ENCODE results near the gene APC. TPM values are rescaled to one million over a fixed set of nuclear protein-coding genes. Genes with fewer than 3 reads are reported as not detected.

The APC gene
- total and polyA plus RNA-seq, 2 of the 8 experiments (the other 6 are each of a cell fraction or from before 2014, with no cell fraction given): 6.8 to 41.9 TPM

- Histone ChIP-seq H3K14ac (ENCODE audit: insufficient read length) (no peak overlapping the region), H2BK20ac (ENCODE audit: low read length) (no peak overlapping the region), H4K8ac (ENCODE audit: extremely low read depth, insufficient read depth, low read length) (no peak overlapping the region), H2BK120ac (replicated peaks; ENCODE audit: low read depth, low read length) (no peak overlapping the region), H2BK12ac (ENCODE audit: low read depth, low read length) (no peak overlapping the region), H3K9ac (replicated peaks in 1 of 4; ENCODE audit: extremely low read depth in 1 of 4, low read depth in 3 of 4, low read length in 3 of 4) (no peak overlapping the region), H3K4me1 (replicated peaks in 1 of 4; ENCODE audit: control insufficient read depth in 3 of 4, insufficient read depth in 4 of 4, low read length in 3 of 4) (peaks cover 0 to 6% (median 3%) of the 10 kb centered on the region in 4 experiments; a peak in 2 of 7 replicates), H3K36me3 (ENCODE audit: control insufficient read depth in 2 of 4, insufficient read depth in 4 of 4, low read length in 3 of 4) (no peaks in the 10 kb centered on the region; a peak in 1 of 8 replicates), H3K4ac (replicated peaks; ENCODE audit: insufficient read length, low read depth, low read length) (no peak overlapping the region), H3K4me2 (ENCODE audit: insufficient read depth in 1 of 2, low read depth in 2 of 2, low read length in 2 of 2) (no peak overlapping the region), H3K56ac (replicated peaks; ENCODE audit: insufficient read length, low read depth, low read length) (no peak overlapping the region), H3K18ac (ENCODE audit: extremely low read depth, low read length) (no peak overlapping the region), H2BK5ac (ENCODE audit: low read depth, low read length) (no peak overlapping the region), H3K27ac (ENCODE audit: low read depth, low read length) (no peak overlapping the region), H2BK15ac (ENCODE audit: low read length) (no peak overlapping the region), H2AFZ (ENCODE audit: low read length) (no peak overlapping the region), H4K5ac (ENCODE audit: insufficient read length, low read depth, low read length) (no peak overlapping the region), H3K27me3 (replicated peaks in 1 of 4; ENCODE audit: control insufficient read depth in 3 of 4, extremely low read depth in 1 of 4, insufficient read depth in 3 of 4, low read length in 3 of 4) (no peaks in the 10 kb centered on the region), H2AK5ac (ENCODE audit: low read depth, low read length) (no peak overlapping the region), H3K23me2 (ENCODE audit: low read depth, low read length) (no peaks in the 10 kb centered on the region; the same call in 1 of the 2 replicates), H3K79me2 (ENCODE audit: control insufficient read depth in 1 of 2, insufficient read depth in 2 of 2, low read length in 2 of 2) (peaks cover 0 to 92% of the 10 kb centered on the region in 2 experiments; a peak in 3 of 4 replicates), H3K23ac (ENCODE audit: insufficient read length) (no peak overlapping the region), H4K20me1 (replicated peaks in 1 of 2; ENCODE audit: control insufficient read depth in 1 of 2, insufficient read depth in 2 of 2, low read length in 2 of 2) (no peaks in the 10 kb centered on the region), H3K9me3 (ENCODE audit: insufficient read depth in 2 of 2, low read depth in 1 of 2, low read length in 1 of 2) (no peaks in the 10 kb centered on the region), H4K91ac (replicated peaks; ENCODE audit: insufficient read length, low read length) (no peak overlapping the region), H3K79me1 (ENCODE audit: low read depth, low read length) (peaks cover 7% of the 10 kb centered on the region), H3K4me3 (ENCODE audit: extremely low read depth in 1 of 4, insufficient read depth in 2 of 4, low read depth in 3 of 4, low read length in 4 of 4) (no peak overlapping the region)
- WGBS, 2 experiments (ENCODE audit: extremely low coverage in 1 of 2, insufficient coverage in 1 of 2, insufficient read length in 1 of 2, insufficient replicate concordance in 2 of 2, low coverage in 1 of 2, low lambda C conversion rate in 2 of 2, missing lambda C conversion rate in 1 of 2): 98% methylated on average over 2 of the region's 2 CpGs; no CpG with 5 or more reads in 1 of the 2 experiments
- FAIRE-seq (peak; percentile 78), DNase-seq (ENCODE audit: low read depth in 1 of 2, low spot score in 2 of 2) (no peak)
- CTCF ChIA-PET (ENCODE audit: partially characterized antibody): interaction anchor here (0.6 to 2.0 kb wide), 4 partner anchors 10 to 130 kb away, joined by 3 to 5 read pairs (median 4); no protein-coding TSS in a partner anchor
- POLR2A ChIA-PET (ENCODE audit: partially characterized antibody): interaction anchor here (1.5 kb wide), 1 partner anchor 10 kb away, joined by 5 read pairs; no protein-coding TSS in a partner anchor
- no peak for TF ChIP-seq FOSL1 (IDR thresholded peaks at IDR 0.05; ENCODE audit: insufficient read depth, low read depth, low read length)
- TF ChIP-seq POLR2AphosphoS5 (IDR thresholded peaks at IDR 0.05; ENCODE audit: low read depth, low read length): no peak
- no peak for TF ChIP-seq EGR1 (IDR thresholded peaks at IDR 0.05; ENCODE audit: borderline replicate concordance, low read depth, low read length)
Measured at GRCh38 chr5:112718344-112718743, 19.3 kb upstream of the APC start.
